Uterus (tissue), 2 donors: ENCODE measurements around the gene HMGN1.

Source experiments
- CTCF ChIP-seq, 4 experiments: fragments of 200-600 bp in 2 of 4; fragments of 450-650 bp in 2 of 4; sonication (generic) in 2 of 4; IDR thresholded peaks; one replicate each; pipeline ENCODE4 v1.5.1; 2016 to 2019; ENCODE audit warnings: antibody characterized with exemption in 4 of 4, mild to moderate bottlenecking in 2 of 4, moderate library complexity in 1 of 4
- POLR2A ChIP-seq, 2 donors: fragments of 450-650 bp; IDR thresholded peaks; one replicate each; pipeline ENCODE4 v1.6.1; 2016; ENCODE audit warnings: antibody characterized with exemption in 2 of 2, mild to moderate bottlenecking in 1 of 2, moderate library complexity in 1 of 2

GRCh38 chr21:39388038-39388810 lies 39.3 kb upstream of the HMGN1 start:
- peak; percentile 90 to 96 (median 92) for TF ChIP-seq CTCF (IDR thresholded peaks at IDR 0.05)
- TF ChIP-seq POLR2A (IDR thresholded peaks at IDR 0.05): no peak
